CD14-positive monocyte (primary cell): ENCODE results near the gene FBXO24. TPM values are rescaled to one million over a fixed set of nuclear protein-coding genes. Genes with fewer than 3 reads are reported as not detected.

ENCODE experiments used
- DNase-seq, 3 donors: peaks; one replicate each; pipeline ENCODE4 v3.0.0-alpha.2; 2011 to 2022
- H2AFZ ChIP-seq: 2 replicates; pipeline ENCODE4 v1.6.0; 2012; ENCODE audit warnings: mild to moderate bottlenecking, low read depth, low read length, inconsistent platforms; ENCODE audit not compliant: insufficient read depth, poor library complexity, severe bottlenecking
- H3K27ac ChIP-seq, 2 donors: 1 replicate in 1 of 2; 2 replicates in 1 of 2; pipeline ENCODE4 v1.5.1; 2012 to 2013; ENCODE audit warnings: low read length in 2 of 2, control low read depth in 1 of 2, inconsistent platforms in 1 of 2, low read depth in 1 of 2, mild to moderate bottlenecking in 1 of 2
- H3K27me3 ChIP-seq, 2 donors: one replicate each; pipeline versions ENCODE4 v1.6.0 to v1.6.1; 2011 to 2013; ENCODE audit warnings: low read length in 2 of 2; ENCODE audit not compliant: control insufficient read depth in 2 of 2, insufficient read depth in 2 of 2
- H3K36me3 ChIP-seq, 2 donors: replicated peaks in 1 of 2; 1 replicate in 1 of 2; 2 replicates in 1 of 2; pipeline versions ENCODE4 v1.5.1 to v1.6.1; 2012 to 2013; ENCODE audit warnings: low read length in 2 of 2, control low read depth in 1 of 2, inconsistent platforms in 1 of 2, mild to moderate bottlenecking in 1 of 2; ENCODE audit not compliant: insufficient read depth in 2 of 2, control insufficient read depth in 1 of 2
- H3K4me1 ChIP-seq, 2 donors: 1 replicate in 1 of 2; 2 replicates in 1 of 2; pipeline versions ENCODE4 v1.5.1 to v1.6.1; 2012 to 2013; ENCODE audit warnings: low read length in 2 of 2, control low read depth in 1 of 2, inconsistent platforms in 1 of 2, mild to moderate bottlenecking in 1 of 2, moderate library complexity in 1 of 2; ENCODE audit not compliant: insufficient read depth in 2 of 2, control insufficient read depth in 1 of 2
- H3K4me2 ChIP-seq: replicated peaks from 2 replicates; pipeline ENCODE3; 2012; ENCODE audit warnings: low read length, moderate library complexity, mild to moderate bottlenecking; ENCODE audit not compliant: poor library complexity, severe bottlenecking; ENCODE audit errors: extremely low read depth
- H3K4me3 ChIP-seq, 3 experiments: fragments of 200-600 bp in 1 of 3; sonication (generic) in 1 of 3; replicated peaks in 1 of 3; 1 replicate in 2 of 3; 2 replicates in 1 of 3; pipeline ENCODE4 v1.5.1; 2011 to 2013; ENCODE audit warnings: low read length in 3 of 3, mild to moderate bottlenecking in 3 of 3, control low read depth in 2 of 3, low read depth in 2 of 3, inconsistent platforms in 1 of 3, moderate library complexity in 1 of 3
- H3K79me2 ChIP-seq: 2 replicates; pipeline ENCODE4 v1.6.0; 2012; ENCODE audit warnings: mild to moderate bottlenecking, control low read depth, inconsistent platforms, low read length, moderate library complexity; ENCODE audit not compliant: insufficient read depth
- H3K9ac ChIP-seq: 2 replicates; pipeline ENCODE4 v1.6.0; 2017; ENCODE audit warnings: low read length, mild to moderate bottlenecking; ENCODE audit not compliant: insufficient read depth, poor library complexity, severe bottlenecking
- H3K9me3 ChIP-seq, 2 donors: replicated peaks in 1 of 2; 1 replicate in 1 of 2; 2 replicates in 1 of 2; pipeline versions ENCODE4 v1.5.1 to v1.6.1; 2012 to 2013; ENCODE audit warnings: low read length in 2 of 2, control low read depth in 1 of 2; ENCODE audit not compliant: control insufficient read depth in 1 of 2, insufficient read depth in 1 of 2
- H4K20me1 ChIP-seq: 2 replicates; pipeline ENCODE4 v1.6.0; 2012; ENCODE audit warnings: mild to moderate bottlenecking, low read length, control low read depth, moderate library complexity; ENCODE audit not compliant: insufficient read depth
- H3K27ac Mint-ChIP-seq, 7 donors: one replicate each; pipeline ENCODE4 v1.8.0; 2020; ENCODE audit warnings: mild to moderate bottlenecking in 7 of 7, mixed read lengths in 7 of 7, moderate library complexity in 6 of 7, inconsistent platforms in 2 of 7
- H3K27me3 Mint-ChIP-seq, 3 donors: one replicate each; pipeline ENCODE4 v1.8.0; 2021 to 2022; ENCODE audit warnings: low read depth in 3 of 3, mild to moderate bottlenecking in 3 of 3, mixed read lengths in 3 of 3, moderate library complexity in 3 of 3, inconsistent platforms in 1 of 3
- H3K36me3 Mint-ChIP-seq, 2 donors: one replicate each; pipeline ENCODE4 v1.8.0; 2020; ENCODE audit warnings: mixed read lengths in 2 of 2, inconsistent platforms in 1 of 2, mild to moderate bottlenecking in 1 of 2
- H3K4me1 Mint-ChIP-seq: one replicate; pipeline ENCODE4 v1.8.0; 2020; ENCODE audit warnings: mild to moderate bottlenecking, mixed read lengths
- H3K4me3 Mint-ChIP-seq, 2 donors: one replicate each; pipeline ENCODE4 v1.8.0; 2020; ENCODE audit warnings: mild to moderate bottlenecking in 2 of 2, mixed read lengths in 2 of 2, moderate library complexity in 1 of 2
- H3K9me3 Mint-ChIP-seq, 7 donors: one replicate each; pipeline ENCODE4 v1.8.0; 2020 to 2022; ENCODE audit warnings: mixed read lengths in 7 of 7, mild to moderate bottlenecking in 6 of 7, moderate library complexity in 6 of 7, inconsistent platforms in 2 of 7
- WGBS: methylation state at CpG from one replicate; pipeline ENCODE4 v1.1.5; 2013; ENCODE audit warnings: missing lambda C conversion rate; ENCODE audit not compliant: insufficient coverage; 5-methylcytosine and 5-hydroxymethylcytosine counted together
- intact Hi-C, 2 donors: fragments of 100-400 bp; cut with micrococcal nuclease; formaldehyde crosslinking; loops; one replicate each; pipeline versions ENCODE4 v1.15.0 to v1.15.1; 2023
- polyA plus RNA-seq, 3 donors: library from polyadenylated mRNA; depleted of rRNA in 1 of 3; unstranded in 2 of 3; stranded (reverse) in 1 of 3; fragments of 300-500 nt in 2 of 3; fragments of >200 nt in 1 of 3; fragmentation: Illumina TruSeq in 2 of 3; gene quantifications; 1 replicate in 2 of 3; 2 replicates in 1 of 3; pipeline ENCODE4 v1.2.3, GENCODE V29; 2012 to 2021
- TF ChIP-seq, protein P1 (sequence below): fragments of 200-600 bp; IDR thresholded peaks from one replicate; pipeline ENCODE4 v1.8.0; 2022; ENCODE audit warnings: antibody characterized with exemption, mild to moderate bottlenecking

FBXO24 gene
- polyA plus RNA-seq, 3 donors: 0.42 to 1.2 (median 0.69) TPM

DNA sequence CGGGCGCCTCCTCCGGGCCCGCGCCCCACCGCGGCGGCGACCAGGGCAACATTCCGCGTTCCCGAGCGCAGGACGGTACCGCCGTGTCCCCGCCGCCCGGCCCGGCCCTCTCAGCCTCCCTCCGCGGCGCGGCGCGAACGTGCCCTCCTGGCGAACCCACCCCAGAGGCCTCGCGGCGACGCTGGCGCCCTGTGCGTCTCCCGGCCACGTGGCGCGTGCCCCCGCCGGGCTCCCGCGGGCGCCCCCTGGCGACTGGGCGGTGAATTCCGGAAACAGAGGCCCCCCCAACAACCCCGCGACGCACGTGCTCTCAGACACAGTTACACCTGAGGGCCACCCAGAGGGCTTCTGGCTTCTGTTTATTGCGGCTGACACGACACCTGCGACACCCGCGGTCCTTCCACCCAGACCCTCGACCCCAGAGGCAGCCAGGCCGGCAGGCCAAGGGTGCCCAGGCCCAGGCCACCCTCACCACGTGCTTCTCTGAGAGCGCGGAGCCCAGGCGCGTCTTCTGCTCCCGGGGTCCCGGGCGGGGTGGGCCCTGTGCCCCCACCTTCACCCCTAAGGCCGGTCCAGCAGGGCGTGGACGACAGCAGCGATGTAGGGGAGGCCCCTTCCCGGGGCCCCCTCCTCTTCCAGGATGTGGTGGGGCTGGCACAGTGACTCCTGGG is 12.3 kb upstream of the FBXO24 start, which contains the start of gene SAP25:
TSS of gene SAP25 (minus strand) at position 210 of the 671 bp plus-strand sequence. CDS start at position 52, 158 bp downstream.
- no peak within 1 kb of the TSS for H3K4me3 Mint-ChIP-seq
- H3K27ac Mint-ChIP-seq: no peak within 1 kb of the TSS

DNA sequence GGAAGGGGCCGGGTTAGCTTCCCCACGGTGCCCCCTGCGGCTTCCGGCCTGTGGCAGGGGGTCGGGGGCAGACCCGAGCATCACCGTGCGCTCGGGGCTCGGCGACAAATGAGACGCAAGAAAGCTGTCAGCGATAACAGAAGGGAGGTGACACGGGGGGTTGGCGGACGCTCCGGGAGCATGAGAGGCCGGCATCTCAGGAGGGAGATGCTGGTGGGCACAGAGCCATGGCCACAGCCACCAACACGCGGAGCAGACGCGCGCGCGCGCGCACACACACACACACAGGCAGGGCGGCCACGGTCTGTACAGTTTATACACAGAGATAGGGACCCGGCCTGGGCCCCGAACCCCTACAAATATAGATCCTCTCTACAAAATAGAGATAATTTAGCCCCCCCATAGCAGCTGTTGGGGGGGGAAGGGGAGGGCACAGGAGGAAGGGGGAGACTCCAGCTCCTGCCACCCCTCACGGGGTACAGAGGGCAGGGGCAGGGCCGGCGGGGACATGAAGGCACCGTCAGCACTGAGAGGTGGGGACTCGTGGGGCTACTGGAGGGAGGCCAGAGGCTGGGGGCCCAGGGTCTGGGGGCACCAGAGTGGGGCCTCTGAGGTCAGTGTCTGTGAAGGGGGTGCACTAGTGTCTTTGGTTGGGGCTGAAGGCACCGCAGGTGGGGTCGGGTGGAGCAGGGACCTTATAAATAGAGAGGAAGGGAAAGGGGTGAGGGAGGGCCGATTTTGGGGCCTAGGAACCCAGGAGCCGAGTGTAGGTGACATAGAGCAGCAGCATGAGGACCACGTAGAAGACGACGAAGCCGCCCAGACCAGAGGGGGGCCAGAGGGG is 11.5 kb upstream of the FBXO24 start:
- Histone ChIP-seq H3K4me2 (no peak overlapping the region), H3K27ac (no peak overlapping the region), H3K36me3 (peaks cover 71 to 80% of the 10 kb centered on the region in 2 donors), H3K9me3 (no peaks in the 10 kb centered on the region), H3K9ac (no peak overlapping the region), H2AFZ (no peak overlapping the region), H4K20me1 (peaks cover 97% of the 10 kb centered on the region), H3K4me1 (peaks cover 21 to 32% of the 10 kb centered on the region in 2 donors), H3K79me2 (peaks cover 1% of the 10 kb centered on the region), H3K4me3 (no peak overlapping the region), H3K27me3 (peaks cover 3 to 29% of the 10 kb centered on the region in 2 donors)
- peaks cover under 1 to 11% (median 4%) of the 10 kb centered on the region in 7 donors for H3K9me3 Mint-ChIP-seq
- peaks cover 24% of the 10 kb centered on the region for H3K4me1 Mint-ChIP-seq
- H3K27ac Mint-ChIP-seq: no peak overlapping the region
- intact Hi-C loops: no loop called here
- DNase-seq: no peak
- 92% methylated on average over 17 of the region's 44 CpGs for WGBS
- H3K4me3 Mint-ChIP-seq: no peak overlapping the region
- H3K36me3 Mint-ChIP-seq: peaks cover 23 to 51% of the 10 kb centered on the region in 2 donors
- TF ChIP-seq, protein P1, sequence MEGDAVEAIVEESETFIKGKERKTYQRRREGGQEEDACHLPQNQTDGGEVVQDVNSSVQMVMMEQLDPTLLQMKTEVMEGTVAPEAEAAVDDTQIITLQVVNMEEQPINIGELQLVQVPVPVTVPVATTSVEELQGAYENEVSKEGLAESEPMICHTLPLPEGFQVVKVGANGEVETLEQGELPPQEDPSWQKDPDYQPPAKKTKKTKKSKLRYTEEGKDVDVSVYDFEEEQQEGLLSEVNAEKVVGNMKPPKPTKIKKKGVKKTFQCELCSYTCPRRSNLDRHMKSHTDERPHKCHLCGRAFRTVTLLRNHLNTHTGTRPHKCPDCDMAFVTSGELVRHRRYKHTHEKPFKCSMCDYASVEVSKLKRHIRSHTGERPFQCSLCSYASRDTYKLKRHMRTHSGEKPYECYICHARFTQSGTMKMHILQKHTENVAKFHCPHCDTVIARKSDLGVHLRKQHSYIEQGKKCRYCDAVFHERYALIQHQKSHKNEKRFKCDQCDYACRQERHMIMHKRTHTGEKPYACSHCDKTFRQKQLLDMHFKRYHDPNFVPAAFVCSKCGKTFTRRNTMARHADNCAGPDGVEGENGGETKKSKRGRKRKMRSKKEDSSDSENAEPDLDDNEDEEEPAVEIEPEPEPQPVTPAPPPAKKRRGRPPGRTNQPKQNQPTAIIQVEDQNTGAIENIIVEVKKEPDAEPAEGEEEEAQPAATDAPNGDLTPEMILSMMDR: no peak
- H3K27me3 Mint-ChIP-seq: peaks cover 20 to 43% (median 35%) of the 10 kb centered on the region in 3 donors

More for the DNA sequence above, 12.3 kb upstream of the FBXO24 start, which contains the start of gene SAP25:
- no peak for DNase-seq
- Histone ChIP-seq H3K27ac (no peak within 1 kb of the TSS), H3K9me3 (no peaks in the 10 kb centered on the region), H4K20me1 (peaks cover 97% of the 10 kb centered on the region), H3K4me3 (no peak within 1 kb of the TSS), H3K9ac (no peak within 1 kb of the TSS), H2AFZ (no peak within 1 kb of the TSS), H3K4me1 (peaks cover 27 to 39% of the 10 kb centered on the region in 2 donors), H3K27me3 (peaks cover 3 to 36% of the 10 kb centered on the region in 2 donors), H3K4me2 (no peak within 1 kb of the TSS), H3K79me2 (no peaks in the 10 kb centered on the region), H3K36me3 (peaks cover 65 to 73% of the 10 kb centered on the region in 2 donors)
- TF ChIP-seq, protein P1: no peak
- H3K4me1 Mint-ChIP-seq: peaks cover 30% of the 10 kb centered on the region
- H3K27me3 Mint-ChIP-seq: peaks cover 26 to 51% (median 41%) of the 10 kb centered on the region in 3 donors
- peaks cover 23 to 47% of the 10 kb centered on the region in 2 donors for H3K36me3 Mint-ChIP-seq
- intact Hi-C loops: no loop called here
- H3K9me3 Mint-ChIP-seq: peaks cover 0 to 17% (median 3%) of the 10 kb centered on the region in 7 donors
- 97% methylated on average over 61 of the region's 70 CpGs for WGBS
